ENCODE data around the gene FTCDNL1. TPM values are rescaled to one million over a fixed set of nuclear protein-coding genes. Genes with fewer than 3 reads are reported as not detected.

Gene FTCDNL1
- total RNA-seq, 4 donors from 2014 or later, result 1.9 to 4.5 (median 3.0) TPM

DNA sequence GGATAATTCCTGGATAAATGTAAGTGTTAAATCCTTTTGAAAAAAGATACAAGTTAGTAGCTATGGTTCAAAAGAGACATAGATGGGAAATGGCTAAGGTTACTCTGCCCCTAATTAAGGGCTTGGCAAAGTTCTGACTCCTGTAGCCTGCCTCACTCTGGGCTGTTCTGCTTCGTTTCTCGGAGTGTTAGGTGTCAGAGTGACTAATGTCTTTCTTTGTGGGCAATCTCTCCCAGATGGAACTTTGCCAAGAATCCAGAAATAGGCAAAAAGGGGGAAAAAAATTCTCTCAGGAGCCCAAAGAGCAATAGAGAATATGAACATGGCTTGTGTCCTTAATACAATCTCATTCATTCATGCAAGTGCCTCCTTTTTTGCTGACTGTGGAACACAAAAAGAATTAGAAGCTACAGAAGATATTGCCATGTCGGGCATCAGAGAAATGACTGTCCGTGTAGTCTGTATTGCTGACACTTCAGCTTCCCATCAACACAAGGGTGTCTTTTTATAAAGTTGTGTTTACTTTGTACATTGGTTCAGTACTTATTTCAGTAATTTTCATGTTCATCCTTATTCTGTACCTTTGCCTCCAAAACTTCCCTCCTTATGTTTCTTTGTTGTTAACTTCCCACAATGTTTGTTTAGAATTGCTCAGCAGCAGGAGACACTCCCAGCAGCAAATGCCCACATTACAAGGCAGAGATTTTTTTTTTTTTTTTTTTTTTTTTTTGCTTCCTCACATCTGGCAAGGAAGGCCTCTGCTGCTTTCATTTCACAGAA lies 134.0 kb downstream of the FTCDNL1 start:
- ATAC-seq (ENCODE audit: low FRiP score) (no peak), DNase-seq (ENCODE audit: low spot score) (no peak)
- TF ChIP-seq, protein P1, sequence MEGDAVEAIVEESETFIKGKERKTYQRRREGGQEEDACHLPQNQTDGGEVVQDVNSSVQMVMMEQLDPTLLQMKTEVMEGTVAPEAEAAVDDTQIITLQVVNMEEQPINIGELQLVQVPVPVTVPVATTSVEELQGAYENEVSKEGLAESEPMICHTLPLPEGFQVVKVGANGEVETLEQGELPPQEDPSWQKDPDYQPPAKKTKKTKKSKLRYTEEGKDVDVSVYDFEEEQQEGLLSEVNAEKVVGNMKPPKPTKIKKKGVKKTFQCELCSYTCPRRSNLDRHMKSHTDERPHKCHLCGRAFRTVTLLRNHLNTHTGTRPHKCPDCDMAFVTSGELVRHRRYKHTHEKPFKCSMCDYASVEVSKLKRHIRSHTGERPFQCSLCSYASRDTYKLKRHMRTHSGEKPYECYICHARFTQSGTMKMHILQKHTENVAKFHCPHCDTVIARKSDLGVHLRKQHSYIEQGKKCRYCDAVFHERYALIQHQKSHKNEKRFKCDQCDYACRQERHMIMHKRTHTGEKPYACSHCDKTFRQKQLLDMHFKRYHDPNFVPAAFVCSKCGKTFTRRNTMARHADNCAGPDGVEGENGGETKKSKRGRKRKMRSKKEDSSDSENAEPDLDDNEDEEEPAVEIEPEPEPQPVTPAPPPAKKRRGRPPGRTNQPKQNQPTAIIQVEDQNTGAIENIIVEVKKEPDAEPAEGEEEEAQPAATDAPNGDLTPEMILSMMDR (IDR thresholded peaks at IDR 0.05), result no peak

DNA sequence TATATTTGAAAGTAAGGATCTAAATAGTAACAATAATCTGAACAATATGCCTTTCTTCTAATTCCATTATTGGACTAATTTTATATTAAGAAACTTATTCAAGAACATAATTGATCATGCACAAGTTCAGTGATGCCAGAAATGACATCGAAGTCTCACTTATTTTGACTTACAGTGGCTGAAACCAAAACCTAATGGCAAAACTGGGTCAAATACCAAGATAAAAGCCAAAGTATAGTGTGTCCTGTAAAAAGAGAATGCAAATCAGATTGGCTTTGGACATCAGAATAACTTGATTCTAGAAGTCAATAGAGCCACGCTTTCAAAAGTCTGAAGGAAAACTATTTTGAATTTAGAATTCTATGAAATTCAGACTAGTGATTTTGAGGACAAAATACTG lies 137.2 kb downstream of the FTCDNL1 start:
- TF ChIP-seq, protein P1 (IDR thresholded peaks at IDR 0.05), result no peak
- ATAC-seq (ENCODE audit: low FRiP score), result no peak
- DNase-seq (ENCODE audit: low spot score), result no peak

DNA sequence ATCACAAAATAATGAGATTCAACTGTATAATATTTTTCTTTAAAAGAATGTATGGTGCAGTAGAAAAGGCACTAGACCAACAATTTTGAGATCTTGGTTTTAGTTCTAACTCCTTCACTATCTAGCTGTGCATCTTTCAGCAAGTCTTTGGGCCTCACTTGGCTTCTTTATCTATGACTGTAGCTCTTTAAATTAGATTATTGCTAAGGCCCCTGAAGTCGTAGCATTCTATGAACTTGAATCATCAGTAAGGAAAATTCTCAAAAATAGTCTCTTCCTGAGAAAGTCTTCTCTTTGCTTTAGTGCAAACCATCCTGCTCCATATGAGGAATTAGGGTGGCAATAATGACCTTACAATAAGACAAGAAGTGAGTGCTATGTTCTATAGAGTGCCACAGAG lies 140.4 kb downstream of the FTCDNL1 start:
- ATAC-seq (ENCODE audit: low FRiP score) (no peak), DNase-seq (ENCODE audit: low spot score) (no peak)
- TF ChIP-seq, protein P1 (IDR thresholded peaks at IDR 0.05), result no peak

Small RNA genes within 50 kb of the gene (small RNA-seq; reads per million reads assigned to genes)
- gene AC108032.1 (not detected), gene RN7SL717P (not detected)

Other genes with a start within 250 kb of the FTCDNL1 start
- gene C2orf69, start 60.1 kb upstream of the FTCDNL1 start, total RNA-seq, result 10 to 100 TPM; 11.5 to 15.4 (median 12.5) TPM
- gene TYW5, start 104.3 kb upstream of the FTCDNL1 start, total RNA-seq, result 1 to 10 TPM; 4.1 to 9.5 (median 7.2) TPM
- gene MAIP1, start 104.4 kb upstream of the FTCDNL1 start, total RNA-seq, result 10 to 100 TPM; 10.2 to 21.7 (median 20.0) TPM

All from omental fat pad (tissue), 4 donors.